NB4 (cell line): Measurements from ENCODE around the gene TAF4.

Source experiments
- DNase-seq: peaks from one replicate; pipeline ENCODE4 v3.0.0; 2010; ENCODE audit warnings: low read depth
- H3K4me3 ChIP-seq: one replicate; pipeline ENCODE4 v1.5.1; 2011; ENCODE audit warnings: mild to moderate bottlenecking, low read depth, low read length, moderate library complexity
- CTCF ChIP-seq: IDR thresholded peaks from one replicate; pipeline ENCODE4 v1.5.1; 2012; ENCODE audit warnings: low read depth, low read length
- MAX ChIP-seq: IDR thresholded peaks from 2 replicates; pipeline ENCODE4 v1.6.1; 2011; ENCODE audit warnings: low read depth, low read length
- MYC ChIP-seq: IDR thresholded peaks from 2 replicates; pipeline ENCODE4 v1.6.1; 2011; ENCODE audit warnings: low read depth, low read length
- POLR2A ChIP-seq: IDR thresholded peaks from 2 replicates; pipeline ENCODE4 v1.6.1; 2011; ENCODE audit warnings: mild to moderate bottlenecking; ENCODE audit not compliant: insufficient read length; ENCODE audit errors: extremely low read depth

Gene TAF4

GRCh38 chr20:62023935-62024334, 41.7 kb downstream of the TAF4 start:
- TF ChIP-seq MAX (no peak), POLR2A (no peak), MYC (no peak)
- H3K4me3 ChIP-seq: no peak overlapping the region
- DNase-seq: no peak

- DNase-seq: no peak
- no peak for TF ChIP-seq MAX
- no peak for TF ChIP-seq CTCF
- TF ChIP-seq MYC: no peak
- no peak for TF ChIP-seq POLR2A
- H3K4me3 ChIP-seq: no peak overlapping the region
Measured at GRCh38 chr20:62022575-62023139, 43.0 kb downstream of the TAF4 start.

- TF ChIP-seq POLR2A: no peak
- no peak for TF ChIP-seq MAX
- TF ChIP-seq CTCF: no peak
- TF ChIP-seq MYC: no peak
- no peak overlapping the region for H3K4me3 ChIP-seq
- no peak for DNase-seq
Measured at GRCh38 chr20:62021793-62022385, 43.8 kb downstream of the TAF4 start.

GRCh38 chr20:62020935-62021701, 44.6 kb downstream of the TAF4 start:
- DNase-seq: no peak
- no peak for TF ChIP-seq CTCF
- TF ChIP-seq POLR2A: no peak
- TF ChIP-seq MAX: no peak
- no peak for TF ChIP-seq MYC
- H3K4me3 ChIP-seq: no peak overlapping the region

- H3K4me3 ChIP-seq: no peak overlapping the region
- no peak for TF ChIP-seq MYC
- no peak for TF ChIP-seq MAX
- no peak for TF ChIP-seq POLR2A
- TF ChIP-seq CTCF: no peak
- no peak for DNase-seq
Measured at GRCh38 chr20:62019881-62020492, 45.7 kb downstream of the TAF4 start.

- H3K4me3 ChIP-seq: no peak overlapping the region
- DNase-seq: no peak
- TF ChIP-seq MAX (no peak), MYC (no peak), CTCF (no peak)
Measured at GRCh38 chr20:62019144-62019805, 46.4 kb downstream of the TAF4 start.
